ENCODE results near the gene ATP11C. TPM values are rescaled to one million over a fixed set of nuclear protein-coding genes. Genes with fewer than 3 reads are reported as not detected.

The ATP11C gene
- total RNA-seq, 5 donors from 2014 or later (not counting 1 experiment from before 2014, with no cell fraction given) = 18.4 to 27.1 (median 23.1) TPM

DNA sequence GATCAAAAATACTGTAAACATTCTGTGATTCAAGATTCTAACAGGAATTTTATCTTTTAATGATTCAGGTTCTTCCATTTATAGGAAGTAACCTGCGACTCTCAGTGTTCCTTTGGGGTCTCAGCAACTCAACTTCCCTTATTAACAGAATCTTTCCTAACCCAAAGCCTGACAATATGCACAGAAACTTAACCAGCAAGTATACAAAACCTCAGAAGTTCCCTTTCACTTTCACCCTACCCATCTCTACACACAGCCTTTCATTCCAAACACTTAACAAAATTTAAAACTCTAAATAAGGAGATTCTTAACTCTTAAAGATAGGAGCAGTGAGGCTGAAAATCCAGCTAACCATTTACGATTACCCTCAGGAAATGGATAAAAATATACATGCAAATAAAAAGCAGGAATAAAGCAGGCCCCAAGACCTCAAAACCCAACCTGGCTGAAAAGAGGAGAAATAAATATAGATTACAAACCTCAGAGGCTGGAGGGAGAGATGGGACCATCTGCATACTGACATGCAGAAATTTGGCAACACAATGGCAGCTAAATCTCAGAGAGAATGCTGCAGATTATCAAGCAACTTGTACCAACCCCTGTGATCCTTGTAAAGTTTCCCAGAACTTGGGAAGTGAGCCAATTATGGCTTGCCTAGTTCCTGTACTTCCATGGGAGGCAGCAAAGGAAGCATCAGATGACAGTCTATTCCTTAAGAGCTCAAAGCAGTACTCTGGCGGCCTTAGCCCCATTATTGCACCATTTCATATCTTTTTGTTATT, 101.0 kb downstream of the ATP11C start:
- Histone ChIP-seq H3K27me3 (replicated peaks in 1 of 2; ENCODE audit: control insufficient read depth in 2 of 2, extremely low read depth in 1 of 2, insufficient read depth in 2 of 2, low read length in 1 of 2) (no peaks in the 10 kb centered on the region), H3K4me1 (ENCODE audit: control insufficient read depth in 1 of 2, extremely low read depth in 1 of 2, insufficient read depth in 2 of 2, low read length in 2 of 2) (peaks cover 0 to 5% of the 10 kb centered on the region in 2 experiments), H3K36me3 (ENCODE audit: control insufficient read depth in 2 of 2, extremely low read depth in 1 of 2, insufficient read depth in 1 of 2, low read length in 1 of 2) (no peaks in the 10 kb centered on the region), H3K4me3 (ENCODE audit: control insufficient read depth in 1 of 2, extremely low read depth in 1 of 2, low read length in 1 of 2) (no peak overlapping the region), H3K27ac (ENCODE audit: low read length) (no peak overlapping the region), H3K9me3 (no peaks in the 10 kb centered on the region)
- Mint-ChIP-seq H3K27me3 (peaks cover 0 to 6% of the 10 kb centered on the region in 2 donors), H3K4me1 (peaks cover 27 to 43% (median 32%) of the 10 kb centered on the region in 3 donors), H3K4me3 (peak overlapping the region in 1 of 3 donors; percentile 13), H3K27ac (peak overlapping the region; percentile 2 to 31), H3K9me3 (no peaks in the 10 kb centered on the region), H3K36me3 (no peaks in the 10 kb centered on the region)
- no peak for ATAC-seq (replicated peaks in 1 of 4)
- WGBS (ENCODE audit: insufficient coverage) = no CpG with 5 or more reads among the region's 3 CpGs
- CTCF ChIA-PET = no interaction called here
- POLR2A ChIA-PET = interaction anchor here in 1 of 2 donors (0.6 kb wide), 1 partner anchor 106 kb away, joined by 4 read pairs; no protein-coding TSS in a partner anchor
- no peak for DNase-seq

GRCh38 chrX:139831017-139831416, 101.8 kb downstream of the ATP11C start:
- H3K36me3 Mint-ChIP-seq = no peaks in the 10 kb centered on the region
- H3K27me3 ChIP-seq (replicated peaks in 1 of 2; ENCODE audit: control insufficient read depth in 2 of 2, extremely low read depth in 1 of 2, insufficient read depth in 2 of 2, low read length in 1 of 2) = no peaks in the 10 kb centered on the region
- ChIA-PET CTCF (no interaction called here), POLR2A (interaction anchor here in 1 of 2 donors (0.6 kb wide), 1 partner anchor 31 kb away, joined by 3 read pairs; no protein-coding TSS in a partner anchor)
- peaks cover 0 to 6% of the 10 kb centered on the region in 2 donors for H3K27me3 Mint-ChIP-seq
- peaks cover 27 to 43% (median 31%) of the 10 kb centered on the region in 3 donors for H3K4me1 Mint-ChIP-seq
- H3K27ac Mint-ChIP-seq = peak overlapping the region in 1 of 2 donors; percentile 2
- no peak overlapping the region for H3K4me3 ChIP-seq (ENCODE audit: control insufficient read depth in 1 of 2, extremely low read depth in 1 of 2, low read length in 1 of 2)
- H3K4me1 ChIP-seq (ENCODE audit: control insufficient read depth in 1 of 2, extremely low read depth in 1 of 2, insufficient read depth in 2 of 2, low read length in 2 of 2) = peaks cover 0 to 5% of the 10 kb centered on the region in 2 experiments
- H3K36me3 ChIP-seq (ENCODE audit: control insufficient read depth in 2 of 2, extremely low read depth in 1 of 2, insufficient read depth in 1 of 2, low read length in 1 of 2) = no peaks in the 10 kb centered on the region
- ATAC-seq (replicated peaks in 1 of 4) (no peak), DNase-seq (no peak)
- H3K4me3 Mint-ChIP-seq = no peak overlapping the region
- no peak overlapping the region for H3K27ac ChIP-seq (ENCODE audit: low read length)
- H3K9me3 ChIP-seq = no peaks in the 10 kb centered on the region
- no peaks in the 10 kb centered on the region for H3K9me3 Mint-ChIP-seq

DNA sequence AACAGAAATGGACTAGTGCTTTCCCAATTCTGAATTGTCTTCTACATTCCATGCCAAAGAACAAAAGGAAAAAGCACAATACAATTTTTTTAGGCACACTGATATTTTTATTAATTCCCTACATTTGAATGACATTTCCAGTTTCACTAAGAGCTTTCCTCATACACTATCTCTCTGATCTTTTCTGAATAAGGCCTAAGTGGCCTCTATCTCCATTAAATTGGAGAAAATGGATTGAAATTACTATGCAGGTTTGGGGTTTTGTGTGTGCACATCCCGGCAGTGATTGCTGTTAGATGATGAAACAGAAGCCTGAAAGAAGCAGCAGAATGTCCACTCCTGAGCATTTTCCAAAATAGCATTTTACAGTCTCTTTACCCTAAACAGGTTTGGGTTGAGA, 104.0 kb downstream of the ATP11C start:
- Histone ChIP-seq H3K4me1 (ENCODE audit: control insufficient read depth in 1 of 2, extremely low read depth in 1 of 2, insufficient read depth in 2 of 2, low read length in 2 of 2) (peaks cover 0 to 5% of the 10 kb centered on the region in 2 experiments), H3K27me3 (replicated peaks in 1 of 2; ENCODE audit: control insufficient read depth in 2 of 2, extremely low read depth in 1 of 2, insufficient read depth in 2 of 2, low read length in 1 of 2) (no peaks in the 10 kb centered on the region), H3K9me3 (no peaks in the 10 kb centered on the region), H3K4me3 (ENCODE audit: control insufficient read depth in 1 of 2, extremely low read depth in 1 of 2, low read length in 1 of 2) (no peak overlapping the region), H3K27ac (ENCODE audit: low read length) (no peak overlapping the region), H3K36me3 (ENCODE audit: control insufficient read depth in 2 of 2, extremely low read depth in 1 of 2, insufficient read depth in 1 of 2, low read length in 1 of 2) (peaks cover 0 to 3% of the 10 kb centered on the region in 2 donors)
- Mint-ChIP-seq H3K9me3 (no peaks in the 10 kb centered on the region), H3K4me3 (no peak overlapping the region), H3K36me3 (peaks cover 6% of the 10 kb centered on the region), H3K27me3 (peaks cover 0 to 6% of the 10 kb centered on the region in 2 donors), H3K27ac (no peak overlapping the region), H3K4me1 (peaks cover 27 to 41% (median 28%) of the 10 kb centered on the region in 3 donors)
- DNase-seq (no peak), ATAC-seq (replicated peaks in 1 of 4) (no peak)
- ChIA-PET CTCF (no interaction called here), POLR2A (no interaction called here)
- no CpG with 5 or more reads among the region's 1 CpG for WGBS (ENCODE audit: insufficient coverage)

DNA sequence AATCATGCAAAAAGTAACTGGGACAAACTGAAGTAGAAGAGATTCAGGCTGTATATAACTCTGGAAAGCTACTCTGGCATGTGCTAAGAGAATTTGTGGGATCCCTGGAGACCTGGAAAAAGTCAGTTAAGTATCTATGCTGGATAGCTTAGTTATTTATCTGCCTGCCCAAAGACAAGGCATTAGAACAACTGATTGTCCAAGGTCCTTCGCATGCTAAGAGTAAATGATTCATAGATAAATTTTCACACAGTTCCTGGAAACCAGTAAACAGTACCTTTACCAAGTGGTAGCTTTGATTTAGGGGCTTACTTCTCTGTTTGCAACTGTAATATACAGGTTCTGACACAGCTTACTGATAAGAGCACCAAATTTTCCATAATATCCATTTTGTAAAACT, 104.8 kb downstream of the ATP11C start:
- Histone ChIP-seq H3K9me3 (no peaks in the 10 kb centered on the region), H3K36me3 (ENCODE audit: control insufficient read depth in 2 of 2, extremely low read depth in 1 of 2, insufficient read depth in 1 of 2, low read length in 1 of 2) (peaks cover 0 to 3% of the 10 kb centered on the region in 2 donors), H3K27ac (ENCODE audit: low read length) (no peak overlapping the region), H3K4me1 (ENCODE audit: control insufficient read depth in 1 of 2, extremely low read depth in 1 of 2, insufficient read depth in 2 of 2, low read length in 2 of 2) (peaks cover 0 to 5% of the 10 kb centered on the region in 2 experiments), H3K4me3 (ENCODE audit: control insufficient read depth in 1 of 2, extremely low read depth in 1 of 2, low read length in 1 of 2) (no peak overlapping the region), H3K27me3 (replicated peaks in 1 of 2; ENCODE audit: control insufficient read depth in 2 of 2, extremely low read depth in 1 of 2, insufficient read depth in 2 of 2, low read length in 1 of 2) (no peaks in the 10 kb centered on the region)
- ChIA-PET POLR2A (no interaction called here), CTCF (interaction anchor here in 1 of 2 donors (0.8 kb wide), 1 partner anchor 34 kb away, joined by 3 read pairs; no protein-coding TSS in a partner anchor)
- peaks cover 27 to 36% (median 27%) of the 10 kb centered on the region in 3 donors for H3K4me1 Mint-ChIP-seq
- WGBS (ENCODE audit: insufficient coverage) = no CpG with 5 or more reads among the region's 1 CpG
- no peaks in the 10 kb centered on the region for H3K9me3 Mint-ChIP-seq
- peaks cover 0 to 6% of the 10 kb centered on the region in 2 donors for H3K27me3 Mint-ChIP-seq
- H3K4me3 Mint-ChIP-seq = no peak overlapping the region
- ATAC-seq (replicated peaks in 1 of 4) = no peak
- peaks cover 6% of the 10 kb centered on the region for H3K36me3 Mint-ChIP-seq
- DNase-seq = no peak
- no peak overlapping the region for H3K27ac Mint-ChIP-seq

GRCh38 chrX:139826065-139827044, 106.5 kb downstream of the ATP11C start:
- Mint-ChIP-seq H3K4me1 (peaks cover 10 to 20% (median 19%) of the 10 kb centered on the region in 3 donors), H3K4me3 (no peak overlapping the region), H3K36me3 (peaks cover 6% of the 10 kb centered on the region), H3K27me3 (peaks cover 0 to 6% of the 10 kb centered on the region in 2 donors), H3K27ac (no peak overlapping the region), H3K9me3 (no peaks in the 10 kb centered on the region)
- DNase-seq (no peak), ATAC-seq (replicated peaks in 1 of 4) (no peak)
- peaks cover 0 to 3% of the 10 kb centered on the region in 2 donors for H3K36me3 ChIP-seq (ENCODE audit: control insufficient read depth in 2 of 2, extremely low read depth in 1 of 2, insufficient read depth in 1 of 2, low read length in 1 of 2)
- CTCF ChIA-PET = no interaction called here
- H3K4me3 ChIP-seq (ENCODE audit: control insufficient read depth in 1 of 2, extremely low read depth in 1 of 2, low read length in 1 of 2) = no peak overlapping the region
- POLR2A ChIA-PET = no interaction called here
- H3K9me3 ChIP-seq = no peaks in the 10 kb centered on the region
- no CpG with 5 or more reads among the region's 8 CpGs for WGBS (ENCODE audit: insufficient coverage)
- H3K27ac ChIP-seq (ENCODE audit: low read length) = no peak overlapping the region
- peaks cover 0 to 3% of the 10 kb centered on the region in 2 experiments for H3K4me1 ChIP-seq (ENCODE audit: control insufficient read depth in 1 of 2, extremely low read depth in 1 of 2, insufficient read depth in 2 of 2, low read length in 2 of 2)
- H3K27me3 ChIP-seq (replicated peaks in 1 of 2; ENCODE audit: control insufficient read depth in 2 of 2, extremely low read depth in 1 of 2, insufficient read depth in 2 of 2, low read length in 1 of 2) = no peaks in the 10 kb centered on the region

- Mint-ChIP-seq H3K36me3 (peaks cover 6% of the 10 kb centered on the region), H3K27me3 (peaks cover 0 to 6% of the 10 kb centered on the region in 2 donors), H3K4me1 (peaks cover 6 to 17% (median 13%) of the 10 kb centered on the region in 3 donors), H3K9me3 (no peaks in the 10 kb centered on the region), H3K27ac (no peak overlapping the region), H3K4me3 (no peak overlapping the region)
- Histone ChIP-seq H3K27ac (ENCODE audit: low read length) (no peak overlapping the region), H3K27me3 (replicated peaks in 1 of 2; ENCODE audit: control insufficient read depth in 2 of 2, extremely low read depth in 1 of 2, insufficient read depth in 2 of 2, low read length in 1 of 2) (no peaks in the 10 kb centered on the region), H3K4me3 (ENCODE audit: control insufficient read depth in 1 of 2, extremely low read depth in 1 of 2, low read length in 1 of 2) (no peak overlapping the region), H3K36me3 (ENCODE audit: control insufficient read depth in 2 of 2, extremely low read depth in 1 of 2, insufficient read depth in 1 of 2, low read length in 1 of 2) (peaks cover 0 to 3% of the 10 kb centered on the region in 2 donors), H3K4me1 (ENCODE audit: control insufficient read depth in 1 of 2, extremely low read depth in 1 of 2, insufficient read depth in 2 of 2, low read length in 2 of 2) (no peaks in the 10 kb centered on the region), H3K9me3 (no peaks in the 10 kb centered on the region)
- no peak for DNase-seq
- ChIA-PET CTCF (no interaction called here), POLR2A (no interaction called here)
- no CpG with 5 or more reads among the region's 3 CpGs for WGBS (ENCODE audit: insufficient coverage)
- no peak for ATAC-seq (replicated peaks in 1 of 4)
These were observed 107.2 kb downstream of the ATP11C start for GRCh38 chrX:139825618-139826017.

All from T-cell (primary cell).